Measurements from ENCODE around the gene AGMO. TPM values are rescaled to one million over a fixed set of nuclear protein-coding genes. Genes with fewer than 3 reads are reported as not detected.

Gene AGMO
- total RNA-seq, 1 experiment from 2014 or later = 0.11 TPM

- H3K9me3 ChIP-seq (ENCODE audit: low read length) = no peaks in the 10 kb centered on the region
- H2AFZ ChIP-seq (ENCODE audit: low read length) = no peak overlapping the region
- H4K20me1 ChIP-seq (ENCODE audit: low read length) = no peaks in the 10 kb centered on the region
- no peak overlapping the region for H3K4me3 ChIP-seq (ENCODE audit: low read length)
- no peak overlapping the region for H3K9ac ChIP-seq (ENCODE audit: low read length)
- TF ChIP-seq CTCF (conservative IDR thresholded peaks at IDR 0.05; ENCODE audit: low read depth, low read length) (no peak), EZH2phosphoT487 (IDR thresholded peaks at IDR 0.05; ENCODE audit: borderline replicate concordance, low read length) (no peak), EZH2 (IDR thresholded peaks at IDR 0.05; ENCODE audit: low read length, unreplicated experiment) (no peak)
- DNase-seq (no peak), ATAC-seq (no peak)
- H3K4me2 ChIP-seq (ENCODE audit: low read length) = no peak overlapping the region
- no peaks in the 10 kb centered on the region for H3K36me3 ChIP-seq (ENCODE audit: low read depth, low read length)
- H3K4me1 ChIP-seq (ENCODE audit: insufficient read depth, low read length) = no peaks in the 10 kb centered on the region
- POLR2A ChIA-PET (ENCODE audit: unreplicated experiment) = no interaction called here
- H3F3A ChIP-seq (ENCODE audit: low read length, unreplicated experiment) = no peaks in the 10 kb centered on the region
- no TSS peak for BruUV-seq (replicated peaks)
- H3K27ac ChIP-seq (ENCODE audit: low read length) = no peak overlapping the region
- intact Hi-C loops (cut with micrococcal nuclease) = no loop called here
- no peaks in the 10 kb centered on the region for H3K9me2 ChIP-seq (replicated peaks; ENCODE audit: low read length)
- H3K79me2 ChIP-seq (ENCODE audit: low read length) = no peaks in the 10 kb centered on the region
- CTCF ChIA-PET = no interaction called here
- H3K27me3 ChIP-seq (ENCODE audit: low read length) = no peaks in the 10 kb centered on the region
Observed at GRCh38 chr7:15600298-15600697, 38.5 kb upstream of the AGMO start.

- no peaks in the 10 kb centered on the region for H4K20me1 ChIP-seq (ENCODE audit: low read length)
- no peaks in the 10 kb centered on the region for H3F3A ChIP-seq (ENCODE audit: low read length, unreplicated experiment)
- ChIA-PET POLR2A (ENCODE audit: unreplicated experiment) (no interaction called here), CTCF (no interaction called here)
- ATAC-seq (no peak), DNase-seq (no peak)
- no peaks in the 10 kb centered on the region for H3K36me3 ChIP-seq (ENCODE audit: low read depth, low read length)
- H3K27me3 ChIP-seq (ENCODE audit: low read length) = no peaks in the 10 kb centered on the region
- no peaks in the 10 kb centered on the region for H3K79me2 ChIP-seq (ENCODE audit: low read length)
- no peak overlapping the region for H3K27ac ChIP-seq (ENCODE audit: low read length)
- H3K9me2 ChIP-seq (replicated peaks; ENCODE audit: low read length) = no peaks in the 10 kb centered on the region
- H3K9me3 ChIP-seq (ENCODE audit: low read length) = no peaks in the 10 kb centered on the region
- no peak overlapping the region for H3K9ac ChIP-seq (ENCODE audit: low read length)
- no peaks in the 10 kb centered on the region for H3K4me1 ChIP-seq (ENCODE audit: insufficient read depth, low read length)
- no peak for TF ChIP-seq EZH2 (IDR thresholded peaks at IDR 0.05; ENCODE audit: low read length, unreplicated experiment)
- no peak for TF ChIP-seq EZH2phosphoT487 (IDR thresholded peaks at IDR 0.05; ENCODE audit: borderline replicate concordance, low read length)
- TF ChIP-seq CTCF (conservative IDR thresholded peaks at IDR 0.05; ENCODE audit: low read depth, low read length) = no peak
- no peak overlapping the region for H3K4me2 ChIP-seq (ENCODE audit: low read length)
- intact Hi-C loops (cut with micrococcal nuclease) = no loop called here
- no peak overlapping the region for H2AFZ ChIP-seq (ENCODE audit: low read length)
- no peak overlapping the region for H3K4me3 ChIP-seq (ENCODE audit: low read length)
- no TSS peak for BruUV-seq (replicated peaks)
Observed at GRCh38 chr7:15594461-15594860, 32.6 kb upstream of the AGMO start.

- DNase-seq (no peak), ATAC-seq (no peak)
- H3K4me3 ChIP-seq (ENCODE audit: low read length) = no peak overlapping the region
- BruUV-seq (replicated peaks) = no TSS peak
- no peak overlapping the region for H2AFZ ChIP-seq (ENCODE audit: low read length)
- no peak overlapping the region for H3K27ac ChIP-seq (ENCODE audit: low read length)
- no peak overlapping the region for H3K9ac ChIP-seq (ENCODE audit: low read length)
- no peaks in the 10 kb centered on the region for H3K36me3 ChIP-seq (ENCODE audit: low read depth, low read length)
- no peaks in the 10 kb centered on the region for H3K27me3 ChIP-seq (ENCODE audit: low read length)
- no peaks in the 10 kb centered on the region for H3F3A ChIP-seq (ENCODE audit: low read length, unreplicated experiment)
- H3K4me2 ChIP-seq (ENCODE audit: low read length) = no peak overlapping the region
- H3K9me2 ChIP-seq (replicated peaks; ENCODE audit: low read length) = no peaks in the 10 kb centered on the region
- CTCF ChIA-PET = no interaction called here
- no peaks in the 10 kb centered on the region for H3K79me2 ChIP-seq (ENCODE audit: low read length)
- no peak for TF ChIP-seq EZH2 (IDR thresholded peaks at IDR 0.05; ENCODE audit: low read length, unreplicated experiment)
- intact Hi-C loops (cut with micrococcal nuclease) = no loop called here
- H3K9me3 ChIP-seq (ENCODE audit: low read length) = no peaks in the 10 kb centered on the region
- POLR2A ChIA-PET (ENCODE audit: unreplicated experiment) = no interaction called here
- H3K4me1 ChIP-seq (ENCODE audit: insufficient read depth, low read length) = no peaks in the 10 kb centered on the region
- no peaks in the 10 kb centered on the region for H4K20me1 ChIP-seq (ENCODE audit: low read length)
Observed at GRCh38 chr7:15593382-15593781, 31.6 kb upstream of the AGMO start.

Measured in PC-3 (cell line).